ENCODE data around the gene STYXL1.

DNA sequence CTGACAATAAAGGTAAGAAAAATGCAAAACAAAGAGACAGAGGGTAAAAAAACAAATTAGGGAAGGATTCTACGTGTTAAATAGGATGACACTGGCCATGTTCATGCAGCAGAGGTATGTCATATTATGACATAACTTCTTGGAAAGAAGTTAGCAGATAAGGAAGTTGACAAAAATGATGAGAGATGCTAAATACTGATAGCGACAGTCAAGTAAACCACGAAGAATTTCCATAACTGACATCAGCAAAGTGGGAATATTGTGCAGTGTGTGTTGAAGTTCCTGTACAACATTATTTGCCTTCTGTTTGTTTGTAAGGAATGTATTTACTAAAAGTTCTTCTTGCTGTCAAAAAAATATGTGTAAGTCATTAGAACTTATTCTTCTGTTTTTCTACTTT is 29.6 kb upstream of the STYXL1 start:
- TF ChIP-seq POLR2A (IDR thresholded peaks at IDR 0.05) (no peak), POLR2AphosphoS5 (IDR thresholded peaks at IDR 0.05) (no peak)
- TF ChIP-seq, protein P1, sequence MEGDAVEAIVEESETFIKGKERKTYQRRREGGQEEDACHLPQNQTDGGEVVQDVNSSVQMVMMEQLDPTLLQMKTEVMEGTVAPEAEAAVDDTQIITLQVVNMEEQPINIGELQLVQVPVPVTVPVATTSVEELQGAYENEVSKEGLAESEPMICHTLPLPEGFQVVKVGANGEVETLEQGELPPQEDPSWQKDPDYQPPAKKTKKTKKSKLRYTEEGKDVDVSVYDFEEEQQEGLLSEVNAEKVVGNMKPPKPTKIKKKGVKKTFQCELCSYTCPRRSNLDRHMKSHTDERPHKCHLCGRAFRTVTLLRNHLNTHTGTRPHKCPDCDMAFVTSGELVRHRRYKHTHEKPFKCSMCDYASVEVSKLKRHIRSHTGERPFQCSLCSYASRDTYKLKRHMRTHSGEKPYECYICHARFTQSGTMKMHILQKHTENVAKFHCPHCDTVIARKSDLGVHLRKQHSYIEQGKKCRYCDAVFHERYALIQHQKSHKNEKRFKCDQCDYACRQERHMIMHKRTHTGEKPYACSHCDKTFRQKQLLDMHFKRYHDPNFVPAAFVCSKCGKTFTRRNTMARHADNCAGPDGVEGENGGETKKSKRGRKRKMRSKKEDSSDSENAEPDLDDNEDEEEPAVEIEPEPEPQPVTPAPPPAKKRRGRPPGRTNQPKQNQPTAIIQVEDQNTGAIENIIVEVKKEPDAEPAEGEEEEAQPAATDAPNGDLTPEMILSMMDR (IDR thresholded peaks at IDR 0.05), result no peak

All from breast epithelium (tissue), 3 donors.